ENCODE results near the gene CYTH3.

DNA sequence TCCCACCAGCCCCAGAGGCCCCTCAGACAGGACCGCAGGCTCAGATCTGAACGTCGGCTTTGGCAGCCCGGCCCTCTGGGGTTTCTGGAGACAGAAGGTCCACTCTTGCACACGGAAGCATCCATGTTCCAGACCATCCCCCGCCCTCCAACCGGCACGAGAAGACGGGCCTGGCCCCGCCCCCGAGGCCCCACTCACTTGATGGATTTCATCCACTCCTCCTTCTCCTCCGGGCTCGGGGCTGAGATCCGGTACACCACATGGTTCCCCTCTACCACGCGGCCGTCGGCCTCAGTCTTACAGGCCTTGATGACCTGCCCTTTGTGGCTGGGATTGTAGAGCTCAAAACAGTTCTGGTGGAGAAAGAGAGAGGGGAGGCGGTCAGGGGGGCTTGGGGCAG is 107.3 kb downstream of the CYTH3 start:
- TF ChIP-seq, protein P1, sequence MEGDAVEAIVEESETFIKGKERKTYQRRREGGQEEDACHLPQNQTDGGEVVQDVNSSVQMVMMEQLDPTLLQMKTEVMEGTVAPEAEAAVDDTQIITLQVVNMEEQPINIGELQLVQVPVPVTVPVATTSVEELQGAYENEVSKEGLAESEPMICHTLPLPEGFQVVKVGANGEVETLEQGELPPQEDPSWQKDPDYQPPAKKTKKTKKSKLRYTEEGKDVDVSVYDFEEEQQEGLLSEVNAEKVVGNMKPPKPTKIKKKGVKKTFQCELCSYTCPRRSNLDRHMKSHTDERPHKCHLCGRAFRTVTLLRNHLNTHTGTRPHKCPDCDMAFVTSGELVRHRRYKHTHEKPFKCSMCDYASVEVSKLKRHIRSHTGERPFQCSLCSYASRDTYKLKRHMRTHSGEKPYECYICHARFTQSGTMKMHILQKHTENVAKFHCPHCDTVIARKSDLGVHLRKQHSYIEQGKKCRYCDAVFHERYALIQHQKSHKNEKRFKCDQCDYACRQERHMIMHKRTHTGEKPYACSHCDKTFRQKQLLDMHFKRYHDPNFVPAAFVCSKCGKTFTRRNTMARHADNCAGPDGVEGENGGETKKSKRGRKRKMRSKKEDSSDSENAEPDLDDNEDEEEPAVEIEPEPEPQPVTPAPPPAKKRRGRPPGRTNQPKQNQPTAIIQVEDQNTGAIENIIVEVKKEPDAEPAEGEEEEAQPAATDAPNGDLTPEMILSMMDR (optimal IDR thresholded peaks at IDR 0.05 in 1 of 3, IDR thresholded peaks at IDR 0.05 in 1 of 3, conservative IDR thresholded peaks at IDR 0.05 in 1 of 3; ENCODE audit: extremely low read depth in 1 of 3, insufficient read depth in 2 of 3, low read length in 3 of 3) = no peak
- no peak for TF ChIP-seq EZH2 (IDR thresholded peaks at IDR 0.05; ENCODE audit: low read length)
